GM19240 (cell line): ENCODE data around the gene OR2AT4.
"Not testable (repeated sequence)": the region's sequence is repeated elsewhere in the genome, so short reads cannot be mapped to it uniquely, and the experiment has no call there.

Source experiments
- DNase-seq: peaks from one replicate; pipeline ENCODE4 v3.0.0; 2011; ENCODE audit warnings: low spot score; ENCODE audit not compliant: insufficient read length

The OR2AT4 gene

DNA sequence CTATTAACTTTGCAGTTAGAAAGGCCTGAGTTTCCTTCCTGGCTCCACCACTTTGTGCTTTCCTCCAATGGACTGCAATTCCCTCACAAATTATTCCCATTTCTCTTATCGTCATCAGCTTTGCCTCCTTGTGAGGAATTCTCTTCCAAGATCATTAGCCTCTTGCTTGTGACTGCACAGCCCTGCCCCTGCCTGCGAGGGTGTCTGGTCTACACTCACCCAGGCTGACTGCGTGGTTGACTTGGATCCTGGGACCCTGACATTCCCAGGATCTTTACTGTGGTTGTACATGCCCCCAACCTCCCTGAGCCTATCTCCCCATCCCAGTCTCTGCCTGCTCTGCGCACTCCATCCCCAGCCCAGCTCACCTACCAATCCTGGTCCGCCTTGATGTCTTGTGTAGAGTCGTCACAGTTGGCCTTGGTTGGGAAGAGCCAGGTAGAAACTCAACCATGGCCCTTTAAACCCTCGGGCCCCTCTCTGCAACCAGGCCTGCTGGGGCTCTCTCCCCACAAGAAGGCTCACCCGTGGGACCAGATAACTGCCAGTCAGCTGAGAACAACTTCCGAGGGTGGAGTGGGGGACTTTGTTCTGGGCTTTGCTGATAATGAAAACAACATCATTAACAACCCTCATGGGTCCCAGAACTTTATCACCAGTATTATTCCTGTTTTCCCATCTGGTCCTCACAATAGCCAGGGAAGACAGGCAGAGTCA, at the start of gene OR2AT4:
Gene OR2AT4, minus strand, starts transcription at position 421 of the 717 bp plus-strand sequence.
- DNase-seq: no peak

GRCh38 chr11:75145972-75146519, 49.4 kb upstream of the OR2AT4 start:
- no peak for DNase-seq

GRCh38 chr11:75145196-75145971, 48.7 kb upstream of the OR2AT4 start:
- DNase-seq: no peak

DNA sequence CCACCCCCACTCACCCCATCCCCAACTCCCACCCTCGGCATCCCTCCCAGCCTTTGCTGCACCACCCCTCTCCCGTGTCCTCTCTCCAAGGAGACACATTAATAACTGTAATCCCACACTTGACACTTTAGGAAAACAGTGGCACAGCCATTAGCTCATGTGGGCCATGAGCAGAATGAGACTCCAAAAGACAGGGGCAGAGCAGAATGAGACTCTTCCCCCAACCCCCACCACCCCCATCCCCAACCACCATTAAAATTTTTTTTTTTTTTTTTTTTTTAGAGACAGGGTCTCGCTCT, 48.0 kb upstream of the OR2AT4 start:
- no peak for DNase-seq

DNA sequence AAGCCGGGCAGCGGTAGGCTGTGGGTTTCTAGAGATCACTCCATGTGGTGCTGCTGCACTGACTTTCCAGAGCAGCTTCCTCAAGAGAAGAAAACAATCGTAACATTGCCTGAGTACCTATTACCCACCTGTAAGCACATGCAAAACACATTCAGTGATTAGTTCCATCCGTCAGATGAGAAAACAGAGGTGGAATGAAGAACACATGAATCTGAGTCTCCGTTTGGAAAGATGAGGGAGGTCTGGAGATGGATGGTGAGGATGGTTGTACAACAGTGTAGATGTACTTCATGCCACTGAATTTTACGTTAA, 46.7 kb upstream of the OR2AT4 start:
- no peak for DNase-seq

DNA sequence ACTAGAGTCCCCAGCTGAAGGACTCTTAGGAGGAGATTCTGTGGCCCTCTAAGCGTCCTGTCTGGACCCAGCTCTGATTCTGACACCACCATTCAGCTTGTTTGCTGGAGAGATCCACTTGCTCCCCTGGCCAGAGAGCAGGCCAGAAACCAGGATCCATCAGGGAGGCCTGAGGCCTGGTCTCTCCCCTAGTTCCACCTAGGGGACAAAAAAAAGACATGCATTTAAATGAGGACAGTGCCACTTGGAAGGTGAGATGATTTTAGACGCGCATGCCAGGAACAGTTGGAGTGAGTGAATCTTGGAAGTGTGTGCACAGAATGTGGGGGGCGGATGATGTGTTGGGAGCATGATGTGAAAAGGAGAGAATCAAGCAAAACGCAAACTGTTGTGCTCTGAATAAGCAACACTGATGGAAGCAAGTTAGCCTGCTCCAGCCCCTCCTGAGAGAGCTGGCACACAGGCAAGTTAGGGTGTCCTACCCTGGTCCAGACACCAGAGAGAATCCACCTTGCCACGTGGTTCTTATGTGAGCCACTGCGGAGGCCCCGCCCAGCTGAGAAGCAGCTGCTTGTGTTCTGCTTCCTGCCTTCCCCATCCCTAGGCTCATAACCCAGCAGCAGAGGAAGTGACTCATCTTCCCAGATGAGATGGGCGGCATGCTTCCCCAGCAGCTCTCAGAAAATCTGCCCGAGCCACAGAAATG, 46.2 kb upstream of the OR2AT4 start:
- peak; percentile 43 for DNase-seq

DNA sequence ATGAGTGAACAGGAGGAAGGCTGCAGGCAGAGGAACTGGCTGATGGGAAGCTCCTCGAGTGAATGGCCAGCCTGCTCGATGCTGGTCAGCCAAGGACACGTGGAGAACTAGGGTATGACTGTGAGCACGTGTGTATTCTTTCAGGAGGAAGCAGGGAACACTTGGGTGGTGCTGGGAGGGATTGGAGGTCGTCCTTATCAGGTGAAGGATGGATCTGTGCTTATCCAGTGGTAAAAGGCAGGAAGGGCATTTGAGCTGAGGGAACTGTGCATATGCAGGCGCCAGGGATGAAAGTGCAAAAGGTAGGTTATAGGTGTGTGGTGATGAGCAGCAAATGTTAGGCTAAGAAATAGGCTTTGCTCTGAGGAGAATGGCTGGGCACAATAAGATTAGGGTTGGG, 44.5 kb upstream of the OR2AT4 start:
- no peak for DNase-seq

GRCh38 chr11:75140269-75141138, 43.8 kb upstream of the OR2AT4 start:
- DNase-seq: peak; percentile 70

- no peak for DNase-seq
Observed at GRCh38 chr11:75135651-75136050, 39.0 kb upstream of the OR2AT4 start.

- DNase-seq: no peak
Observed at GRCh38 chr11:75135021-75135650, 38.5 kb upstream of the OR2AT4 start.

- DNase-seq: no peak
Observed at GRCh38 chr11:75133976-75134375, 37.3 kb upstream of the OR2AT4 start.

GRCh38 chr11:75132080-75132479, 35.4 kb upstream of the OR2AT4 start:
- no peak for DNase-seq

DNA sequence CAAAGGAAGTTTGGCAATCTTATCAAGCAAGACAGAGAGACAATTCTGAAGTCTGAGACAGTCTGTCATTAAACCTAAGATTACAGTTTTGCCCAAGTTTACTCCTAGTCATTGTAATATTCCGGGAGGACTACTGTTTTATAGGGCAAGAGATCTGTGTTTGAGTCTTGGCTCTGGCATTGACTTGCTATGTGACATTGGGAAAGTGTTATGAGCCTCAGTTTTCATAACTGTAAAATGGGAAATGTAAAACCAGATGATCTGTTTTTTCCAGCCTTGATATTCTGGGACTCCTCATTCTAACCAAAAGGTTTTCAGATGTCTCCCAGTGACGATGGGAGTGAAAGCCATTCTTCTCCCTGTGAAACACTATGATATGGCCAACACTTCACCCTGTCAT, 29.9 kb upstream of the OR2AT4 start:
- no peak for DNase-seq

DNA sequence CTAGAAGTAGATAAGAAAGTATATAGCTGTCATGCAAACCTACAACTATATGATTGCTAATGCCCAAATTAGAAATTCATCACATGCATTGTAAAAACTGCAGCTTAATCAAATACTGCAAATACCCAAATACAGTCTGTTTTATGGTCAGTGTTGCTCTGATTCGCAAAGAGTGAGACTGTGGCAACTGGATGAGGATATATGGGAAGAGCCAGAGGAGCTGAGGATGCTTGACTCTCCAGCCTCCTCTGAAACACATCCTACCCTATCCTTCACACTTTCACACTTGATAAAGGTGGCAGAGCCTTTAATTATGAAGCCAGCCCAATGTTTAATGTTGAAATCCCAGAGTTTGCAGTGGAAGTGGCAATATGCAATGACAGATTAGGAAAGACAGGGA, 21.9 kb upstream of the OR2AT4 start:
- DNase-seq: no peak

- no peak for DNase-seq
Observed at GRCh38 chr11:75114465-75114864, 17.8 kb upstream of the OR2AT4 start.

DNA sequence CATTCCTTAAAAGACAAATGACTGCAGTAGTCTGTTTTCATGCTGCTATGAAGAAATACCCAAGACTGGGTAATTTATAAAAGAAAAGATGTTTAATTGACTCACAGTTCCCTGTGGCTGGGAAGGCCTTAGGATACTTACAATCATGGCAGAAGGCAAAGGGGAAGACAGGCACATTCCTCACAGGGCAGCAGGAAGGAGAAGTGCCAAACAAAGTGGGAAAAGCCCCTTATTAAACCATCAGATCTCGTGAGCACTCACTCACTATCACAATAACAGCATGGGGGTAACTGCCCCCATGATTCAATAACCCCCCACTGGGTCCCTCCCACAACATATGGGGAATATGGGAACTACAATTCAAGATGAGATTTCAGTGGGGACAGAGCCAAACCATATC, 16.4 kb upstream of the OR2AT4 start:
- no peak for DNase-seq

- no peak for DNase-seq
Observed at GRCh38 chr11:75112200-75112599, 15.5 kb upstream of the OR2AT4 start.

DNA sequence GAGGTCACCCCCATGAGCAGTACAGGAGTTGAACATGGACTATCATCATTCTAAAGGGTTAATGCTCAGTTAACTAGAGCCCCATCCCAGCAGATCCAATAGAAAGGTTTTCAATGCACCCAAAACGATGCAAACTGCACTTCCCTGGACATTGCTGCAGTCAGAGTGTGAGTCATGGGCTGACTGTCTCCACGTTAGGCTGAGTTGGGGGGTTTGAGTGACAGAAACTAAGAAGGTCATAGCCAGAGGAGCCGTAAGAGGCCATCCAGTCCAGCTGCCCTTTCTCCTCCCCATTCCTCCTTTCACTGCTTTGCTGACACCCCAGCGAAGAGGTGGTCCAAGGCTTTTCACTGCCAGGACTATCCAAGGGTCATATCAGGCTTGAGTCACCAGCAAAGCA, 10.5 kb upstream of the OR2AT4 start:
- no peak for DNase-seq

DNA sequence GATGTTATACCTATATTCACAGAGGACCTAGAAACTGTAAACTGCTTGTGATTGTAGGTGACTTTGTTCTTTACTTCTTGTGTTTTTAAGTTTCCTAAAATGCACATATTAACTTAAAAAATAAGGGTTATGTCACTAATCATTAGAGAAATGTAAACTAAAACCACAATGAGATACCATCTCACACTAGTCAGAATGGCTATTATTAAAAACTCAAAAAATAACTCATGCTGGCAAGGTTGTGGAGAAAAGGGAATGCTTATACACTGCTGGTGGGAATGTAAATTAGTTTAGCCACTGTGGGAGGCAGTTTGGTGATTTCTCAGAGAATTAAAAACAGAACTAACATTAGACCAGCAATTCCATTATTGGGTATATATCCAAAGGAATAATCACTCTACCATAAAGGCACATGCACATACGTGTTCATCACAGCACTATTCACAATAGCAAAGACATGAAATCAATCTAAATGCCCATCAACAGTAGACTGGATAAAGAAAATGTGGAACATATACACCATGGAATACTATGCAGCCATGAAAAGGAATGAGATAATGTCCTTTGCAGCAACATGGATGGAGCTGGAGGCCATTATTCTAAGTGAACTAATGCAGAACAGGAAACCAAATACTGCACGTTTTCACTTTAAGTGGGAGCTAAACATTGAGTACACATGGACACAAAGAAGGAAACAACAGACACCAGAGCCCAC, 9.4 kb upstream of the OR2AT4 start:
- not testable (repeated sequence) for DNase-seq

- no peak for DNase-seq
Observed at GRCh38 chr11:75105462-75105925, 8.8 kb upstream of the OR2AT4 start.
